Measurements from ENCODE around the gene SPIB. TPM values are rescaled to one million over a fixed set of nuclear protein-coding genes. Genes with fewer than 3 reads are reported as not detected.

The SPIB gene
- polyA plus RNA-seq, 3 donors, result 0.97 to 1.4 (median 0.99) TPM

DNA sequence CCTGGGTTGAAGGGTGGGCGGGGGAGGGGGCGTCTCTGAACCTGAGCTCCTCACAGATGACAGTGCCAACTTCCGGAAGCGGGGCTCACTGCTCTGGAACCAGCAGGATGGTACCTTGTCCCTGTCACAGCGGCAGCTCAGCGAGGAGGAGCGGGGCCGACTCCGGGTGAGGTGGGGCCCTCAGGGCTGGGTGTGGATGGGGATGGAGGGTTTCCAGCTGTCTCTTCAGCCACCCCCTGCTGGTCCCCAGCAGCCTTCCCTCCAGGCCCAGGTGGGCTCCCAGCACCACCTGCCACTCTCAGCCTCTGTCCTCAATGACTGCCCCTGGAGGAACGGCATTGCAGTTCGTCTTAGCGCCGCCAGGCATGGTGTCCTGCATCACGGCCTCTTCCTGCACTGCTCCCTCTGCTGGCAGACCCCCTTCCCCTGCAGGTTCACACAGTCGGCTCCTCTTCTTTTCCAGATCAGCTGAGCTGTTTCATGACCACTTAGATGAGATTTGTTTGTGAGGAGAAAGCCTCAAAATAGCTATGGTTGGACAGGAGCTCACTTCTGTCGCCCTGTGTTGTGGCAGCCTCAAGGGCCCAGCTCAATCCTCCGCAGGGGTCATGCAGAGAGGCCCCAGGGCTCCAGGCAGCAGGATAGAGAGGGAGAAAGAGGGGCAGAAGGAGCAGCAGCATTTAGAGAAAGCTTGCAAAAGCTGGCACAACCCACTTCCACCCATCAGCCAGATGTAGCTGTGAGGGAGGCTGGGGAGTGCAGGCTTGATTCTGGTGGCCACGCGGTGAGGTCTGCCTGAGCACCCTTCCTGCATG is 60.4 kb downstream of the SPIB start:
- no peak for DNase-seq (ENCODE audit: extremely low read depth in 1 of 11, low read depth in 9 of 11, low spot score in 4 of 11)

DNA sequence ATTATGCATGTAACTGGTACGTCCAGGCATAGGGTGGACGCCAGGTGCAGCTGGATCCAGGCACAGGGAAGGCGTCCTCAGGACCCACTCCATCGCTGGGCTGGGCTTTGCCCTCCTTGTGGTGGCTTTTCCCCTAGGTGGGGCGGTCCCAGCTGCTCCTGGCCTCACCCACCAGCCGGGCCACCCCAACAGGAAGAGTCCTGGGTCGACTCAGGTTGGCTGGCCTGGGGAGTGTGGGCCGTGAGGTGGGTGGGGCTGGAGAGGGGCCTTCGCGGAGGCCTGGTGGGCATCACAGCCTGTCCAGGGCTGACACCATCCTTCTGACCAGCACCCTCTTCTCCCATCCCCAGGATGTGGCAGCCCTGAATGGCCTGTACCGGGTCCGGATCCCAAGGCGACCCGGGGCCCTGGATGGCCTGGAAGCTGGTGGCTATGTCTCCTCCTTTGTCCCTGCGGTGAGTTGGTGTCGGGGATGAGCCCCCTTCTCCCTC is 61.1 kb downstream of the SPIB start:
- DNase-seq (ENCODE audit: extremely low read depth in 1 of 11, low read depth in 9 of 11, low spot score in 4 of 11), result no peak

DNA sequence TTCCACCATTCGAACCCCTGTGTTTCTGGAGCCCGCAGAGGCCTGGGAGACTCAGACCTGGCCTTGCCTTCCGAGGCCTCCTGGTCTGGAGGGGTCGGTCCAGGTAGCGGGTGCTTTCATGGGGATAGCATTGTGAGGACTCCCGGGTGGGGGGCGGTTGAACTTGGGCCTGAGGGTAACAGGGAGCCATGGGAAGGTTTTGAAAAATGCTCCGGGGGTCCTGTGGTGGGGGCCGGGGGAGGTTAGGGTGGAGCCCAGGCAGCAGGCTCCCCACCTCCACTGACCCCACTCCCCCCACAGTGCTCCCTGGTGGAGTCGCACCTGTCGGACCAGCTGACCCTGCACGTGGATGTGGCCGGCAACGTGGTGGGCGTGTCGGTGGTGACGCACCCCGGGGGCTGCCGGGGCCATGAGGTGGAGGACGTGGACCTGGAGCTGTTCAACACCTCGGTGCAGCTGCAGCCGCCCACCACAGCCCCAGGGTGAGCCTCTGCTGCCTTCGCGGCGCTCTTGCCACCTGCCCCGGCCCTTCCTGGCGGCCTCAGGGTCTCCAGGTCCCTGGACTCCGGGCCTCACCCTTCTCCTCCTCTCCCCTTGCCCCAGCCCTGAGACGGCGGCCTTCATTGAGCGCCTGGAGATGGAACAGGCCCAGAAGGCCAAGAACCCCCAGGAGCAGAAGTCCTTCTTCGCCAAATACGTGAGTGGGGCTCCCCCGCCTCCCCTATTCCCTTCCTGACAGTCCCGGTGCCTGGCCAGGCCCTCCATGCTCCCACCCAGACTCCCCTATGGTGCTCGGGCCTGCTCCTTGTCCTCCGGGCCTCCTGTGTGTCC is 61.8 kb downstream of the SPIB start:
- DNase-seq (ENCODE audit: extremely low read depth in 1 of 11, low read depth in 9 of 11, low spot score in 4 of 11), result no peak

Other genes starting within 250 kb of the SPIB start
- 10 to 100 TPM; 23.1 to 33.4 (median 24.1) TPM for gene MYH14, start 215.3 kb upstream of the SPIB start, polyA plus RNA-seq (ENCODE audit: insufficient read length in 3 of 3)
- 10 to 100 TPM; 35.0 to 71.8 (median 41.6) TPM for gene KCNC3, start 89.6 kb upstream of the SPIB start, polyA plus RNA-seq (ENCODE audit: insufficient read length in 3 of 3)
- 10 to 100 TPM in 1 of 3 donors, 1 to 10 TPM in 2; 9.3 to 15.3 (median 9.8) TPM for gene NAPSA, start 53.3 kb upstream of the SPIB start, polyA plus RNA-seq (ENCODE audit: insufficient read length in 3 of 3)
- gene NR1H2, start 42.5 kb upstream of the SPIB start, polyA plus RNA-seq (ENCODE audit: insufficient read length in 3 of 3), result 10 to 100 TPM; 25.0 to 43.5 (median 38.5) TPM
- 10 to 100 TPM; 24.1 to 36.6 (median 33.2) TPM for gene POLD1, start 34.6 kb upstream of the SPIB start, polyA plus RNA-seq (ENCODE audit: insufficient read length in 3 of 3)
- gene MYBPC2, start 14.0 kb downstream of the SPIB start, polyA plus RNA-seq (ENCODE audit: insufficient read length in 3 of 3), result 1 to 10 TPM in 1 of 3 donors, under 1 TPM in 2; 0.61 to 1.2 (median 0.89) TPM
- gene EMC10, start 57.6 kb downstream of the SPIB start, polyA plus RNA-seq (ENCODE audit: insufficient read length in 3 of 3), result 100 to 1,000 TPM in 2 of 3 donors, 10 to 100 TPM in 1; 91.1 to 172 (median 141) TPM
- 10 to 100 TPM in 1 of 3 donors, 1 to 10 TPM in 2; 6.9 to 10.6 (median 9.8) TPM for gene GARIN5A, start 57.9 kb downstream of the SPIB start, polyA plus RNA-seq (ENCODE audit: insufficient read length in 3 of 3)
- 10 to 100 TPM in 2 of 3 donors, 1 to 10 TPM in 1; 7.1 to 16.9 (median 13.8) TPM for gene JOSD2, start 92.3 kb downstream of the SPIB start, polyA plus RNA-seq (ENCODE audit: insufficient read length in 3 of 3)
- gene ASPDH, start 95.0 kb downstream of the SPIB start, polyA plus RNA-seq (ENCODE audit: insufficient read length in 3 of 3), result 10 to 100 TPM in 2 of 3 donors, 1 to 10 TPM in 1; 7.0 to 13.2 (median 12.4) TPM
- gene LRRC4B, start 149.5 kb downstream of the SPIB start, polyA plus RNA-seq (ENCODE audit: insufficient read length in 3 of 3), result 10 to 100 TPM; 13.8 to 26.0 (median 21.8) TPM
- 1 to 10 TPM in 1 of 3 donors, under 1 TPM in 2; 0.37 to 1.5 (median 0.57) TPM for gene SYT3, start 220.9 kb downstream of the SPIB start, polyA plus RNA-seq (ENCODE audit: insufficient read length in 3 of 3)
- gene C19orf81, start 230.5 kb downstream of the SPIB start, polyA plus RNA-seq (ENCODE audit: insufficient read length in 3 of 3), result 1 to 10 TPM; 1.4 to 5.1 (median 2.3) TPM

Measured in renal cortex interstitium (tissue), 11 donors.